WTC11 (cell line): Measurements from ENCODE around the gene NFAM1. TPM values are rescaled to one million over a fixed set of nuclear protein-coding genes. Genes with fewer than 3 reads are reported as not detected.

Experiments
- ATAC-seq: fragments of 200-7000 bp; cut with Tn5 transposase; 2 replicates; pipeline ENCODE4 v1.10.0; 2021; ENCODE audit warnings: mild to moderate bottlenecking, moderate library complexity
- CTCF ChIA-PET: fragments of 300-600 bp; sonication (Branson Sonifier 250); formaldehyde crosslinking; loops from one replicate; lab custom pipeline; 2021; ENCODE audit warnings: antibody characterized with exemption; lab: Charles Lee
- POLR2A ChIA-PET: fragments of 350-600 bp; sonication (Branson Sonifier 250); formaldehyde crosslinking; loops from one replicate; lab custom pipeline; 2021; ENCODE audit warnings: antibody characterized with exemption; lab: Charles Lee
- DNase-seq: peaks from one replicate; pipeline ENCODE4 v3.0.0; 2021; ENCODE audit warnings: low spot score
- H3K27ac Mint-ChIP-seq: 2 replicates; pipeline ENCODE4 v1.8.0; 2021; ENCODE audit warnings: mixed read lengths
- H3K27me3 Mint-ChIP-seq: 2 replicates; pipeline ENCODE4 v1.8.0; 2021; ENCODE audit warnings: low read depth, mild to moderate bottlenecking, moderate library complexity, mixed read lengths
- H3K36me3 Mint-ChIP-seq: 2 replicates; pipeline ENCODE4 v1.8.0; 2021; ENCODE audit warnings: mixed read lengths
- H3K4me1 Mint-ChIP-seq: 2 replicates; pipeline ENCODE4 v1.8.0; 2022; ENCODE audit warnings: mixed read lengths
- H3K4me3 Mint-ChIP-seq: 2 replicates; pipeline ENCODE4 v1.8.0; 2021; ENCODE audit warnings: mild to moderate bottlenecking, moderate library complexity, mixed read lengths
- H3K9me3 Mint-ChIP-seq: 2 replicates; pipeline ENCODE4 v1.8.0; 2021; ENCODE audit warnings: mixed read lengths
- ARID4B ChIP-seq: sonication (generic); formaldehyde crosslinking; IDR thresholded peaks from 2 replicates; pipeline ENCODE4 v1.8.0; 2023; ENCODE audit warnings: missing genetic modification reagents, mild to moderate bottlenecking, borderline replicate concordance
- ATF2 ChIP-seq: sonication (generic); formaldehyde crosslinking; IDR thresholded peaks from 2 replicates; pipeline ENCODE4 v1.8.1; 2022; ENCODE audit warnings: low read depth, missing genetic modification reagents, borderline replicate concordance
- ATF3 ChIP-seq: sonication (generic); formaldehyde crosslinking; conservative IDR thresholded peaks from 2 replicates; pipeline ENCODE4 v1.8.1; 2022; ENCODE audit warnings: mild to moderate bottlenecking, missing genetic modification reagents
- E2F4 ChIP-seq: sonication (generic); formaldehyde crosslinking; IDR thresholded peaks from 2 replicates; pipeline ENCODE4 v1.8.1; 2022; ENCODE audit warnings: low read depth, mild to moderate bottlenecking, moderate library complexity, missing genetic modification reagents, borderline replicate concordance
- ETV6 ChIP-seq: sonication (generic); formaldehyde crosslinking; IDR thresholded peaks from 2 replicates; pipeline ENCODE4 v1.8.1; 2022; ENCODE audit warnings: mild to moderate bottlenecking, missing genetic modification reagents
- IRF1 ChIP-seq: sonication (generic); formaldehyde crosslinking; IDR thresholded peaks from 2 replicates; pipeline ENCODE4 v1.8.0; 2023; ENCODE audit warnings: missing genetic modification reagents
- JUN ChIP-seq: sonication (generic); formaldehyde crosslinking; IDR thresholded peaks from 2 replicates; pipeline ENCODE4 v1.8.0; 2023; ENCODE audit warnings: mild to moderate bottlenecking, missing genetic modification reagents
- MAX ChIP-seq: sonication (generic); formaldehyde crosslinking; IDR thresholded peaks from 2 replicates; pipeline ENCODE4 v1.8.0; 2022; ENCODE audit warnings: mild to moderate bottlenecking, missing genetic modification reagents
- NR2C2 ChIP-seq: sonication (generic); formaldehyde crosslinking; IDR thresholded peaks from 2 replicates; pipeline ENCODE4 v1.8.0; 2022; ENCODE audit warnings: mild to moderate bottlenecking, missing genetic modification reagents
- PREB ChIP-seq: sonication (generic); formaldehyde crosslinking; IDR thresholded peaks from 2 replicates; pipeline ENCODE4 v1.8.1; 2022; ENCODE audit warnings: mild to moderate bottlenecking, missing genetic modification reagents, moderate library complexity, borderline replicate concordance
- RORB ChIP-seq: fragments of 250-450 bp; sonication (Bioruptor Pico); IDR thresholded peaks from 2 replicates; pipeline ENCODE4 v1.9.0; 2021; ENCODE audit warnings: mild to moderate bottlenecking
- SMAD4 ChIP-seq: sonication (generic); formaldehyde crosslinking; IDR thresholded peaks from 2 replicates; pipeline ENCODE4 v1.8.0; 2022; ENCODE audit warnings: mild to moderate bottlenecking, missing genetic modification reagents
- ZNF232 ChIP-seq: sonication (generic); formaldehyde crosslinking; IDR thresholded peaks from 2 replicates; pipeline ENCODE4 v1.8.0; 2022; ENCODE audit warnings: mild to moderate bottlenecking, missing genetic modification reagents
- ZNF512 ChIP-seq: sonication (generic); formaldehyde crosslinking; IDR thresholded peaks from 2 replicates; pipeline ENCODE4 v1.8.1; 2022; ENCODE audit warnings: missing genetic modification reagents, borderline replicate concordance
- ZNF532 ChIP-seq: fragments of 250-450 bp; sonication (Bioruptor Pico); IDR thresholded peaks from 2 replicates; pipeline ENCODE4 v1.9.0; 2021; ENCODE audit warnings: mild to moderate bottlenecking, borderline replicate concordance
- total RNA-seq: library from RNA; stranded (reverse); gene quantifications from 3 replicates; pipeline ENCODE4 v1.2.3, GENCODE V29; 2021

NFAM1 gene
- total RNA-seq, 1 experiment from 2014 or later: 1.6 TPM

GRCh38 chr22:42353883-42354727 lies 78.1 kb downstream of the NFAM1 start:
- H3K4me3 Mint-ChIP-seq: no peak overlapping the region
- peaks cover 11% of the 10 kb centered on the region for H3K27me3 Mint-ChIP-seq
- POLR2A ChIA-PET: interaction anchor here (1.0 kb wide), 2 partner anchors 9 to 12 kb away, joined by 3 to 6 read pairs; no protein-coding TSS in a partner anchor
- H3K4me1 Mint-ChIP-seq: peaks cover 19% of the 10 kb centered on the region
- ATAC-seq: peak; percentile 91
- peaks cover 3% of the 10 kb centered on the region; the same call in 1 of the 2 replicates for H3K9me3 Mint-ChIP-seq
- H3K36me3 Mint-ChIP-seq: no peaks in the 10 kb centered on the region
- CTCF ChIA-PET: interaction anchor here (0.6 to 2.0 kb wide), 17 partner anchors 9 to 1708 kb away, joined by 3 to 12 read pairs (median 7); partner anchors contain the start of gene NFAM1
- DNase-seq: peak; percentile 56
- TF ChIP-seq SMAD4 (CRISPR knock-in tag): no peak
- TF ChIP-seq ARID4B (CRISPR knock-in tag): no peak
- peak; percentile 71 for TF ChIP-seq ETV6 (CRISPR knock-in tag)
- no peak for TF ChIP-seq ZNF532
- no peak for TF ChIP-seq JUN (CRISPR knock-in tag)
- no peak for TF ChIP-seq ATF3 (CRISPR knock-in tag)
- TF ChIP-seq MAX (CRISPR knock-in tag): peak; percentile 26; the same call in 1 of the 2 replicates
- no peak for TF ChIP-seq ATF2 (CRISPR knock-in tag)
- peak overlapping the region; percentile 30 for H3K27ac Mint-ChIP-seq

GRCh38 chr22:42350373-42350772 lies 81.8 kb downstream of the NFAM1 start:
- Mint-ChIP-seq H3K36me3 (no peaks in the 10 kb centered on the region), H3K9me3 (peaks cover 3% of the 10 kb centered on the region; the same call in 1 of the 2 replicates), H3K4me3 (no peak overlapping the region), H3K27me3 (peaks cover 13% of the 10 kb centered on the region), H3K4me1 (peaks cover 22% of the 10 kb centered on the region), H3K27ac (no peak overlapping the region)
- ChIA-PET CTCF (interaction anchor here (0.6 to 1.0 kb wide), 2 partner anchors 181 to 425 kb away, joined by 3 to 4 read pairs; no protein-coding TSS in a partner anchor), POLR2A (no interaction called here)
- DNase-seq (no peak), ATAC-seq (no peak)
- TF ChIP-seq PREB (CRISPR knock-in tag) (no peak), IRF1 (CRISPR knock-in tag) (no peak), ZNF512 (no peak), RORB (CRISPR knock-in tag) (no peak), NR2C2 (CRISPR knock-in tag) (no peak), ZNF232 (CRISPR knock-in tag) (no peak), E2F4 (CRISPR knock-in tag) (no peak)
